ENCODE results near the gene BACE1-AS.

BACE1-AS gene

DNA sequence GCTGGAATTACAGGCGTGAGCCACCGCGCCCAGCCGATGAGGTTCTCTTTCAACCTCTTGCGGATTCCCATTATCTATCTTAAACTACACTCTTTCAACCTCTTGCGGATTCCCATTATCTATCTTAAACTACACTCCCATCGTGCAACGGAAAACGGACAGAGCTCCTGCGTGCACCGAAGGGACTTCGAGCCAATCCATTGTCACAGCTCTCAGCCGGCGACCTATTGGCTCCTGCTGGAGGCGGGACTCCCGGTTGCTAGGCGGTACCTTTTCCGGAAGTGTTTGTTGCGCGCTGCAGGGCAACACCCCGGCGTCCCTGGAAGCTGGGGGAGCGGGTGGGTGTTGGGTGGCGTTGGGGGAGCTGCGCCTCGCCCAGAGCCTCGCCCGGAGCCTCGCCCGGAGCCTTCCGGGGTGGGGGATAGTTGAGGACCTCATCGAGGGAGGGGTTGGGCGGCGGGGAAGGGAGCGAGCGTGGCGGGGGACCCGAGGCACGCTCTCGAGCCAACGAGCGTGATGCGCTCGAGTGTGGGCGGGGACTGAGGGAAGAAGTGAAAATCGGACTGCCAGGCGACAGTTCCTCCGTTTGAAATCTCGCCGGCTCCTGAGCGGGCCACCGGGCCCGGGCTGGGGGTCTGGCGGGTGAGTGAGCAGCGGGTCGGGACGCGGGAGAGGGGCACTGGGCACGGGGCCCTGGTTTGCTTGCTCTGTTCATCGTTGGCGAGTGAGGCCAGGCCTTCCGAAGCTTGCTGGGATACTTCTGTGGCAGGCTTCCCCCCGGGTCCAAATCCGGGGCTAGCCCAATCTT is 36.6 kb downstream of the BACE1-AS start, which contains the start of gene CEP164:
CEP164 (plus strand) TSS at position 288 of the 808 bp plus-strand sequence. CDS start 10,733 bp downstream, outside the sequence.
- peak; percentile 68 for DNase-seq

DNA sequence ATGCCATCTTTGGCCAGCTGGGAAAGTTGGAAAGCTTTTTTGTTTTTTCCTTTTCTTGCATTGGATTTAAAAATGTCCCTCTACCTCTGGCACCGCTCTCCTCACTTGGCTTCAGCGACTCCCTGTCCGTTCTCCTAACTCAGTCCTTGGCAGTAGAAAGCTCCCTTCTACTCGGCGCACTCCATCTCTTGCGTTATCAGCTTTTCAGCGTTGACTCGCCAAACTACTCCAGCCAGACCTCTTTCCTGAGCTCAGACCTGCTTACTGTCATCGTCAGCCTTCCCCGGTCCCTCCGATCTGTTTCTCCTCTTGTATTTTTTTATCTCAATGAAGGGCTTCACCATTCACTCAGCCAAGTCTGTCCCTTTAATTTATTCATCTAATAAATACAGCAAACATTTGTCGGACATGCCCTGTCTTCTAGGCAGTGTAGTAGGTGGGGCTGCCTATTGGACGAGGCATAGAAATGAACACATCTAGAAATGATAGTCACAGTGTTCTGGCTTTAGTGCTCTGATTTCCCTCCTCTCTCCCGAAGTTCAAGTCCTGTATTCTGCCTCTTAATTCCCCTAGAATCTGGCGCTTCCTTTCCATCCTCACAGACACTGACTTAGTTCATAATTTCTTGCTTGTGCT is 37.3 kb downstream of the BACE1-AS start:
- DNase-seq: no peak

DNA sequence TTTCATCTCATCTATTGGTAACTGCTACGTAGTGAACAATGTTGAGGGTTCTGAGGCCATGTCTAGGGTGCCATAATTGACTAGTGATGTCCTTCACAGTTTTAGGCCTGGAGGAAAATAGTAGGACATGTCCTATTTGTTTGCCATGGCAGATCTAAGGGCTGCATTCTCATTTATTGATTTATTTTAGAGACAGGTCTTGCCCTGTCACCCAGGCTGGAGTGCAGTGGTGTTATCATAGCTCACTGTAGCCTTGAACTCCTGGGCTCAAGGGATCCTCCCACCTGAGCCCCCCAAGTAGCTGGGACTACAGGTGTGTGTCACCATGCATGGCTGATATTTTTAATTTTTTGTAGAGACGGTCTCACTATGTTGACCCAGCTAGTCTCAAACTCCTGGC is 41.7 kb downstream of the BACE1-AS start:
- no peak for DNase-seq

DNA sequence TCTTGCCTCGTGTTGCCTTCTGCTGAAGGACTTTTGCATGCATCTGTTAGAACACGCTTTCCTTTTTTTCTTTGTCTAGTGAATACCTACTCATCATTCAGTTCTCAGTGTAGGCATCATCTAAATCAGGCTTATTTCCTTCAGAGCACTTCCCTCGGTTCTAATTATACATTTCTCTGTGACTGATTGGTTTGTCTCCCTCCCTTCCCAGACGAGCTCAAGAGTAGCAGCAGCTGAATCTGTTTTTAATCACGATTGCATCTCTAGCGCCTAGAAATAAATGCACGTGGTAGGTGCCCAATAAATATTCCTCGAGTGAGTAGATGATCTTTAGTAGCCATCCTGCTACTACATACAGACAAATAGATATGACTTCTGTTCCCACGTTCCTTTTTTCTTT is 42.8 kb downstream of the BACE1-AS start:
- DNase-seq: no peak

DNA sequence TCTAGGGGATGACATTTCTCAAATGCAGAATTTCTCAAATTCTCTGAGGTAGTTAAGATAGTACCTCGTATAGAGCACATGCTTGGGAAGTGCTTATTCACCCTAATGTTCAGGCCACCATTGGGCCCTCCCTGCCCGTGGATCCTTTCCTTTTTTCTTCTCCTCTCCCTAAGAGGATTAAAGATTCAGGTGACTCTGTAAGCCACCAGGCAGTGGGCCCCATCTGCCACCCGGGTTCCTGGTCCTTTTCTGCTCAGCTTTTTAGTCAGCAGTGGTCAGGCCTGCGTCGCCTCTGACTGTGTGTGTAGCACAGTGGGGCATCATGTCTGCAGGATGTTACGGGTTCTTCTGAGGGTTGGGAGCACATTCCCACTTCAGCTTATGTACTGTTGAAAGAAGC is 43.8 kb downstream of the BACE1-AS start:
- DNase-seq: no peak

DNA sequence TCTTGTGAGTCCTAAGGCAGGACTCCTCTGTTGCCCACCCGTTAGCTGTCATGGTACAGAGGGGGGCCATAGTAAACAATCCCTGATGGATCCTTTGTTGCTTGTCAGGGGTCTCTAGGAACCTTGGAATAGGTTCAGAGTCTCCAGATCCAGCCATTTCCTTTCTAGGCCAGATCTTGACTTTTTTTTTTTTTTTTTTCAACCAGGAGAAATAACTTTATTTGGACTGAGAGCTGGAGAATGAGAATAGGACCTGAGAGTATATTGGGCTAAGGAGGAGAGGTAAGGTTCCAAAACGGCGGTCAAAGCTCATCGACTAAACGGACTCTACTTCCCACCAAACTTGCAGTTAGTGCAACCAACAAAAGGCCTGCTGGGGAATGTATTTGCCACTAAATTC is 44.3 kb downstream of the BACE1-AS start:
- no peak for DNase-seq

DNA sequence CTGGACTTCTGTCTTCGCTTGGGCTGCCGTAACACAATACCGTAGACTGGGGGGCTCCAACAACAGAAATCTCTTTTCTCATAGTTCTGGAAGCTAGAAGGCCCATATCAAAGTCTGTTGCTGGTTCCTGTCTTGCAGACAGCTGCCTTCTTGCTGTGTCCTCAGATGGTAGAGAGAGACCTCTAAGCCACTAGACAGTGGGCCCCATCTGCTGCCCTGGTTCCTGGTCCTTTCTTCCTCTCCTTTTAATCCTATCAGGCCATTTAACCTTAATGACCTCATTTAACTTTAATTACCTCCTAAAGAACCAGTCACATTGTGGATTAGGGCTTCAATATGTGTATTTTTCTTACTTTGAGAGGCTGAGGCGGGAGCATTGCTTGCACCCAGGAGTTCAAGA is 45.9 kb downstream of the BACE1-AS start:
- no peak for DNase-seq
